ENCODE data around the gene RASGRF1.

Gene RASGRF1

DNA sequence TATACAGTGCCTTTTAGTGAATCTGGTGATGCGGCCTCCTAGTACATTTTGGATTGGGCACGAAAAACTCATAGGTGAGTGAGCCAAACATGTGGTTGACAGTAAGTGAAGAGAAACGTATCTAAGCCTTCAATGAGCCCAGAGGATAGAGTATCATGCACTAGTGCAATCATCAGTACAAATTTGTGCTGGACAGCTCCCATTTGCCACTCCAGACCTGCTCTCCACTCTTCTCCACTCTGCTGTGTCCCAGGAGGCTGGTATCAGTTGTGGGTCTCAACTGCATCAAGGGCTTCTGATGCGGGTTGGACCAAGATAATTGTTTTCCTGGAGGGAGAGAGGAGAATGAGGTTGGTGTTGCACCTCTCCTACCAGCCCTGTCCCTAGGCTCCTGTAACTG, 9.1 kb upstream of the RASGRF1 start:
- no peak for DNase-seq (ENCODE audit: low read depth in 2 of 2, low spot score in 1 of 2)

DNA sequence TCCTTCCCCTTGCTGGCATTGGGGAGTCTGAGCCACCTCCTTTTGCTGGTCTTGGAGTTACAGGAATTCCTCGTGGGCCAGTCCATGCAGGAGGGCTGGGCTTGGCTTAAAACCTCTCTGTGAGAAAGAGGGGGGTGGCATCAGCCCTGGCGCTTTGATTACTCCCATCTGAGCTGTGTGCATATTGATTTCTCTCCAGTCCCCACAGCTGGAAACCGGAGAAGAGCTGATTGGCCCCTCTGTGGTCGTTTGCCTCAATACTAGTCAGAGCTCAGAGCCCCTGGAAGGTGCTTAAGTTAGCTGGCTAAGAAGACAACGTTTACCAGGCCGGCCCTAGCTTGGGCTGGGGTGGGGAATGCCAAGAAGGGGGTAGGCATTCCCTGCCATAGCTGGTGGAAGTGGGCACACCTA, 4.0 kb upstream of the RASGRF1 start:
- no peak for DNase-seq (ENCODE audit: low read depth in 2 of 2, low spot score in 1 of 2)

DNA sequence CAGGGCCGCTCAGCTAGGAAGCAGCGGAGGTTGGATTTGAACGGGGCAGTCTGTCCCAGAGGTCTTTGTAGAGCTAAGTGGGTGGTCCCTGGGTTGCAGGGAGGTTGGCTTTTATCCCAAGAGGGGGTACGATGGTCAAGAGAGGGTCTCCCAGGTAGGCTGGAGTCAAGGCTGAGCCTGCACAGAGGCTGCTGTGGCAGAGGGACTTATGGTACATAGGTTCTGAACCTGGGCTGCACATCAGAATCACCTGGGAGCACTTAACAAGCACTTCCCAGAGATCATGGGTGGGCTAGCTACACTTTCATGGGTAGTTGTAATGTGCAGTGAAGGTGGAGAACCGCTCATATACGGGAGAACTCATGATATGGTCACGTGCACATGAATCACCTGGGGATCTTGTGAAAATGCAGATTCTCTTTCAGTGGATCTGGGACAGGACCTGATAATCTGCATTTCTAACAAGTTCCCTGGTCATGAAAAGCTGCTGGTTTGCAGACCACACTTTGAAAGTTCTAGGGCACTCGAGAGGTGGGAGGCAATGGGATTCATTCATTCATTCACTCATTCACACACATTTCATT, 2.9 kb upstream of the RASGRF1 start:
- no peak for DNase-seq (ENCODE audit: low read depth in 2 of 2, low spot score in 1 of 2)

DNA sequence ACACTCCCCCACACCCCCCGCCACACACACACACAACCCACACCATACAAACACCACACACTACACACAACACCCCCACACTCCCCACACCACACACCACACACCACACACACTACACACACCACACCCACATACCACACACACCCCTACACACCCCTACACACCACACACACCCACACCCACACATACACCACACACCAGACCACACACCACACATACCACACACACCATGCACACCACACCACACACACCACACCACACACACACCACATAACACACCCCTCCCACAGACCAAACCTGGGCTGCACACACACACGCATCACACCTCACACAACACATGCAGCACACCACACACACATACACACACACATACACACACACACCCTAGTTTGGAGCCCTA, 1.8 kb upstream of the RASGRF1 start:
- DNase-seq (ENCODE audit: low read depth in 2 of 2, low spot score in 1 of 2): no peak

DNA sequence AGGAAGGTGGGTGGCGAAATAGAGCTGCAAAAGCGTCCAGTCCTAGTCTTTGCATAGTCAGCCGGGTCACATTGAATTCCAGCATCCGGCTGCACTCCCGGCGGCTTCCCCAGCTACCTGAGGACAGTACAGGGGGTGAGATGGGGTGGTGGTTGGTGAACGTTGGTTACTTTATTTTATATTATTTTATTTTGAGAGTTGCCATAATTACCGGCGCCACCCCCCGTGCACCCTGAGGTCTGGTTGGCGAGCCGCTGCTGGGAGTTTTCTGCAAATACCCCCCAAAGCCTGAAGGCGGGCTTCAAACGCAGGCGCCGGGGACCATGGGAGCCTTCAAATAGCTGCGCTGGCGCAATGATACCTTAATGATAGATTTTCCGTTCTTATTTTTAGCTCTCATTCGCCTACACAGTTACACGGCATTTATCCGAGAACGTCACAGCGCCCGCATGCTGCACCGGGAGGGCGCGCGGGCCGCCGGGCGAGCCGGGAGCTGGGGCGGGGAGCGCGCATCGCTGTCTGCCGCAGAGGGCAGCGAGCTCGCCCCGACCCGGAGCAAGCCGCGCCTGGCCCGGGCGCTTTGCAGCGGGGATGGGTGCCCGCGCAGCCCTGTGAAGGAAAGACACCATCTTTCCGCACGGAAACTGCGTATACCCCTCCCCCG, 756 bp upstream of the RASGRF1 start:
- no peak for DNase-seq (ENCODE audit: low read depth in 2 of 2, low spot score in 1 of 2)

DNA sequence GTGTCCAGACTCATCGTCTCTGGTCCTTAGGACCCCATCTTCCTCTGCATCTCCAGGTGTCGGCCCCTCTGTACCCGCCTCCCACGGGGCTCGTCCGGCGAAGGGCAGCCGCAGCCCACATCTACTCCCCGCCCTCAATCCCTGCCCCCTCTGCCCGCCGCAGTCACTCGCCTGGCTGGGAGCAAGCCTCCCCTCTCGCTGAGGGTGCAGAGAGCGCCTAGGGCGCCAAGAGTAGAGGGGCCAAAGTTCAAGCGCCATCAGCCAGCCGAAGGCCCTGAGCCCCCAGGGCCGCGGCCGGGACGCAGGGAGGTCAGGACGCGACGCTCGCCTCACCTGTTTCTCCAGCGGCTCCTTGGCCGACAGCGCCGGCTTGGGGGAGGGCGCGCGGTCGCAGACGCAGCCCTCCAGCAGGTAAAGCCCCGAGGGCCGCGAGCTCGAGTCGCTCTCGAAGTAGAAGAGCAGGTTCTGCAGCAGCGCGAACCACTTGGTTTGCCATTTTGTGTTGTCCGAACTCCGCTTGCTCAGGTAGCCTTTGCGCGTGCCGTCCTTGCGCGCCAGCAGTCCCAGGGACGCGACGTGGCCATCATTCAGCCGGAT, 592 bp downstream of the RASGRF1 start:
- DNase-seq (ENCODE audit: low read depth in 2 of 2, low spot score in 1 of 2): no peak

DNA sequence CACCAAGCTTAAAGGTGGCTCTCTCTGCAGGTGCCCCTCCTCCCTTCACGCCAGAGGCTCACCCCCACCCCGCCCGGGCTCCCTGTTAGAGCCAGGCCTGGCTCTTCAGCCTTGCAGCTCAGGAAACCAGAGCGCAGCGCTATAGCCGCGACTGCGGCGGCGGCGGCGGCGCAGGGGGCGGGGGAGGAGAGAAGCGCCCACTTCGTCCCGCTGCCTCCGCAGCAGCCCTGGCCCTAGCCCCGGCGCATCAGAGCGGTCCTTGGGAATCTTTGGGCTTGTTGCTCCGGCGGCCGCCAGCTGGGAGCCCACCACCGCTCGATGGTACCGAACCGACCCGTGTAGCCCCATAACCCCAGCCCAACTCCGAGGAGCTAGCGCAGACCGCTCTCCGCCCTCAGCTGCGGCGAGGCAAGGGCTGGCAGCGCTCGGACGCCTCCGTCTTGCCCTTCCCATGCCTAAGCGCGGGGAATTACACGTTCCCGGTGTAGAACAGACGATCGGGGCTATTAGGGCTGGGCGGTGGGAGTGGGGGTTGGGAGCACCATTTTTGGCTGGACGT, 1.2 kb downstream of the RASGRF1 start:
- DNase-seq (ENCODE audit: low read depth in 2 of 2, low spot score in 1 of 2): no peak

DNA sequence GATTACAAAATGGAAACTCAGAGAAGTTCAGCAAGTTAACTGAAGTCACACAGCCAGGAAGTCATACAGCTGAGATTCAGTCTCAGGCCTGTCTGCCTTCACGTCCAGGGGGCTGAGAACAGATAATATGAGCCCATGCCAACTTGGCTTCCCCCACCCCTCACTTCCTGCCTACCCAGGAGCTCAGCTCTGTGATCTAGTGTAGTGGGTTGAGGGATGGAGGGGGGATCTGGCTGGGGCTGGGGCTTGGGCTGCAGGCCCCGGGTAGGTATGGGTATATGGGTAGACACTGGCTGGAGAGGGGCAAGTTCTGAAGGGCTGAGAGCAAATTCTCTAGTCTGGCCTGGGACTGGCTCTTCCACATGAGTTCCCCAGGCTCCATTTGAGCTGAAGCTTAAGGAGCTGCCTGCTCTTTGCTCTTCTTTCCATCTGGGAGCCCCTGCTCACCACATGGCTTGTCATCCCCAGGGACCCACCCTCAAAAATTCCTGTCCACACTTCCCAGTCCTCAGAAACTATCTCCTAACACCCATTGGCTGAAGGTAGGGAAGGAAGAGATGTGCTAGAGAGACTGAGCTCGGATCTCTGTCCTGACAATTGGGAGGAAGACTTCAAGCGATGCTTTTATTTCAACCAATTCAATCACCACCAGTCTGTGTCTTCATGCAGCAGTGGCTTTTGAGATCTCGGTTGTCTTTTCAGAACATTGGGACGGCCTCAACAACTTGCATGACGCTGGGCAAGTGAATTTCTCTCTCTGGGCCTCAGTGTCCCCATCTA, 2.0 kb downstream of the RASGRF1 start:
- no peak for DNase-seq (ENCODE audit: low read depth in 2 of 2, low spot score in 1 of 2)

DNA sequence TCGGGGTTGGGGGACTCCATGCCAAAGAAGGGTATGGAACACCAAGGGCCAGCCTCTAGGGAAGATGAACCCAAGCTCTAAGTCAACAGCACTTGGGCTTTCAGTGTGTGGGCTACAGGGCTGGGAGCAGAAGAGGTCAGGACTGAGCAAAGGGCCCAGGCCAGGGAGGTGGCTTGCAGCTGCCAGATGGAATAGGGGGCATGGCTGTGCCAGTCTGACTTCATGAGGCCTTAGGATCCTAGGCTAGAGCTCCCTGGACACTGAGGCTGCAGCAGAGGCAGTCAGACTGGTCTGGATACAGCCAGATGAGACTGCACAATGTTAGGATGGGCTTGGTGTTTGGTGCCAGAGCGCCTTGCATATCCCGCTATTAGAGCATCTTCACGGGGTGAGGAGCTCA, 3.8 kb downstream of the RASGRF1 start:
- DNase-seq (ENCODE audit: low read depth in 2 of 2, low spot score in 1 of 2): no peak

DNA sequence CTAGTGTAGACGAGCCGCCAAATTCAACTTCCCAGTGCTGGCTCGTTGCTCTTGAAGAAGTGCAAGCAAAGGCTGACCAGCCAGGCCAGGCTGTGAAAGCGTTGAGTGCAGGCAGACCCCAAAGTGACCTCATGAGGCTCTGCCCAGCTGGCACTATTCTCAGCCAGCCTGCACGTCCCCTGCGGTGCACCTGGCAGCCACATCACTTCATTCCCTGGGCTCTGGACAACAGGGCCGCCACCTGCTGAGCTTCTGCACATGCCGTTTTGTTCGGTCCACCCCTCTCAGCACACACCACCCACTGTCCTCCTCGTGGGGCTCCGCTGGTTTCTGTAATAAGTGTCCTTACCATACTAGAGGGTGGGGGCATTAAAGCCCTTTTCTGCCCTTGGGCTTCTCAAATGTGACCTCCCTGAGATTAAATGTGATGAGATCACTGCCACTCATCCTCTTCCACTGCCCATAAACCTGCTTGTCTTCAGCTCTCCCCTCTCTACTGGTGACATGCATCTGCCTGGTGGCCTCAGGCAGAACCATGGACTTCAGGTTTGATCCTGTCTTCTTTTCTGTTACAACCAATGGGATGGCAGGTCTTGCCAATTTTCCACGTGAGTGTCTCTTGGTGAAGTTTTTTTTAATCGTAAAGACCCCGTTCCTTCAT, 6.1 kb downstream of the RASGRF1 start:
- DNase-seq (ENCODE audit: low read depth in 2 of 2, low spot score in 1 of 2): no peak

DNA sequence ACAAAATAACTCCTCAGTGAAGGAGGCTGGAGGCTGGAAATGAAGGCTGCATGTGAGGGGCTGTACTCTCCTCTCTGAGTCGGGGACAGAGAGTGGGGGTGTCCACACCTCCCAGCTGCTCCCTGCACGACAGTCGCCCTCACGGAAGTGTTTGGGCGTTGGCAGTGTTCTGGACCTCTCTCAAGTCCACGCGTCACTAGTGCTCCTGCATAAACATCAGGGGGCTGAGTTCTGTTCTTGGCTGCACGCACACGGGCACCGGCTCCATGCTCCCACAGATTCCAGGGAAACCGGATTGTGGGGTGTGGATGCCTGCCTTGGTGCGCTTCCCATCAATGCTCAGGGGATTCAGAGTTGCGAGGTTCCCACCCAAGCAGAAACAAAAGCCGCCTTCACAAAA, 7.4 kb downstream of the RASGRF1 start:
- DNase-seq (ENCODE audit: low read depth in 2 of 2, low spot score in 1 of 2): no peak

DNA sequence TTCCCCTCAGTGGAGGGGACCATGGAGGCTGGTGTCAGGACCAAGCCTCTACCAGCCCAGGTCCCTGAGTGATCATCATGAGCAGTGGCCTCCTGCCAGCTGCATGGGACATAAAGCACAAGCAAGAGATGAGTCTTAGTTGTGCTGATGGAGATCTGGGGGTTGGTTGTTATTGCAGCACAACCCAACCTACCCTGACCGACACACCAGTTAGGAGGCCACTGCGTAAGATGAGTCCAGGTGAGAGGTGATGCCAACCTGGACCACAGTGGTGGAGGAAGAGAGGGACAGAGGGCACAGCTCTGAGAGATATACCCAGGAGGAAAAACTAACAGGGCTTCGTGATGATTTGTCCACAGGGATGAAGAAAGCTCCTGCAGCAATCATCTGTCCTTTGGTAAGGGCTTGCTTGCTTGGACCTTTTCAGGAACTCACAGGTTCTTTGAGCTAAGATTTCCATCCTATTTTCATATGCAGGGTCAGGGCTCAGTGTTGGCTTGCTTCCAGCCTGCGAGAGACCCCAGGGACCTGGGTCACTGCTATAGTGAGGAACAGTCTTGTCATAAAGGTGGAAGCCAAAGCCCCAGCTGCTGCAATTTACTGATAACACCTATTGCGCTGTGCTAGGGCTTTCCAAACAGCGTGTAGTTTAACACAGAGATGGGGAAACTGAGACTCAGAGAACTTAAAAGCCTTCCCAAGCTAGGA, 8.1 kb downstream of the RASGRF1 start:
- no peak for DNase-seq (ENCODE audit: low read depth in 2 of 2, low spot score in 1 of 2)

DNA sequence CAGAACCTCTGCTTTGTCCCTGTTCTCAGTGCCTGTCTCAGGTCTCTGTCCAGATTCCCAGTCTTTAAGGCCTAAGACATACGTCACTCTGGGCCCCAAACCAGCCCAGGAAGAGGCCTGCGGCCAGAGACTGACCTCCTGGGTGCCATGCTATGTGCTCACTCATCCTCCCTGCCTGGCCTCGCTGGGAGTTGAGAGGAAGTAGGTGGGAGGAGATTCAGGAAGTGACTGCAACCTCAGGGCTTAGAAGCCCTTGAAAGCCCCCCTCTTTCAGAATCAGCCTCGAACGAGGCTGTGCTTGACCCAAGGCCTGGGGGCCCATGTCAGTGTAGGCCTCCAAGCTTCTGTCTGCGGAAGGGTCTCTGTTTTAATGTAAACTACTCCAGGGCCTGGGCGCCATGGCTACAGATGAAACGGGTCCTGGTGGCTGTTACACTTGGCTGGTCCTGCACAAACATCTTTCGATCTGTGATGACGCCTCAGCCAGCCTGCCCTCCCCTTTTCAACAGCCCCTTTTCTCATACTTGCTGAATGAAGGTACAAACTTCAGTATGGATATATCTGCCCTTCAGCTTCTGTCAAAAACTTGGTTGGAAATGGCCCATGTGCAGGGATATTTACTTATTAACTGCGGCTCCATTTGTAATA, 11.7 kb downstream of the RASGRF1 start:
- DNase-seq (ENCODE audit: low read depth in 2 of 2, low spot score in 1 of 2): no peak

DNA sequence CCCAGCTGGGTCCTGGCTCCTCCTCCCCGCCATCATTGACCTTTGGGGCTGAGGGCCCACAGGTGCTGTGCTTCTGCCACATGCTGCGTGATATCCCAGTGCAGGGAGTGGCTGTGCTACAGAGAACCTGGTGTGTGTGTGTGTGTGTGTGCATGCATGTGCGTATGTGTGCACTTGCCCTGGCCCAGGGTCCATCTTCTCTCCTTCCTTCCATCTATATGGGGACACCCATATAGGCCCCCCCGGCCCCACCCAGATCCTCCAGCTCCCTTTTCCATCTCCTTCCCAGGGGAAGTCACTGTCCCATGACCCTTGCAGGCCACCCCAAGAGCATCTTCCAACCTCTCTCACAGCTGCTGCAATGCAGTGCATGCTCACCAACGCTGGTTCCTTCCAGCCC, 12.6 kb downstream of the RASGRF1 start:
- no peak for DNase-seq (ENCODE audit: low read depth in 2 of 2, low spot score in 1 of 2)

DNA sequence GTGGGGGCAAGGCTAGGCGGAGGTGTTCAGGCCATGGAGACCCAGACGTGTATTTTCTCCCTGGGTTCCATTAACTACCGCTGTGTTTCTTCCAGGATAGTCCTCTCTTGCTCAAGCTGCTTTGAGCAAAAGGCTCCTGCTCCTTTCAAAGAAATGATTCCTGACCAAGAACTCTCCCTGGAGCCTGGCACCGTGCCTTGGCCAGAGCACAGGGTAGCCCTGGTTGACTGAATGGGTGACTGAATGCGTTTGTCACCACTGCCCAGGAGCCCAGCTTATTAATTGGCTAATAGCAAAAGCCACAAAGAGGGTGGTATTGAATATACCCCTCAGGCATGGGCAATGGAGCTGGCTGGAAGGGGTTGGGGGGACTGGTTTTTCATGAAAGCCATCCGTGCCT, 13.9 kb downstream of the RASGRF1 start:
- no peak for DNase-seq (ENCODE audit: low read depth in 2 of 2, low spot score in 1 of 2)

DNA sequence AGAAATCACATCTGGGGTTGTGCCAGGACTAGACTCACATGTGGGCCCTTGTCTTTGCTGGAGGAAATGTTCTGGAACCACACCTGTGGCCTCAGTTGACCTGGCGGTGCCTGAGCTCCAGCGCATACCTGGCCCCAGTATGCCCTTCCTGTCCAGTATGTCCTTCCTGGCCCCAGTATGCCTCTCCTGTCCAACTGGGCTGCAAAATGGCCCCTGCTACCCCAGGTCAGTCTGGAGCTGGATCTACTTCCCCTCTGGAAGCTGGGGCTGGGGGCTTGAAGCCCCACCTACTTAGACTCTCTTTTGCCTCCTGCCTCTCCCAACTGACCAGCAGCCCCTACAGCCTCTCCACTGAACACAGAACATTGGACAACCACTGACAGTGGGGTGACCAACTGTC, 15.3 kb downstream of the RASGRF1 start:
- DNase-seq (ENCODE audit: low read depth in 2 of 2, low spot score in 1 of 2): no peak

DNA sequence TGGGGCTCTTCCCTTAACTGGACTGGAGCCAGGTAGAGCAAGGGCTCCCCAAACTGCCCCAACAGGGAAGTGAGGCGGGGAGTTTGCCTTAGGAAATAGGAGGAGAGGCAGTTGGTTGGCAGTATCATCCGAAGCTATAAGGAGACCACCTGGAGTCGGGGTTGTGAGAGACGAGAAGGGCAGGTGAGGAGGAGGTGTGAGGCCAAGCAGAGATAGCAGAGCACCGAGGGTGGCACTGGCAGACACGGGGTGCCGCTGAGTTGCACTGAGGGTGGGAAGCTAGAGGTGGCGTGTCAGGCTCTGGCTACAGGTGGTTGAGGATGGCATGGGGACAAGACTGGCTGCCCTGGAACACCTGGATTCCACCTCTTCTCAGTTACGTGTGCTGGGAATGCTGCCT, 17.2 kb downstream of the RASGRF1 start:
- DNase-seq (ENCODE audit: low read depth in 2 of 2, low spot score in 1 of 2): no peak

DNA sequence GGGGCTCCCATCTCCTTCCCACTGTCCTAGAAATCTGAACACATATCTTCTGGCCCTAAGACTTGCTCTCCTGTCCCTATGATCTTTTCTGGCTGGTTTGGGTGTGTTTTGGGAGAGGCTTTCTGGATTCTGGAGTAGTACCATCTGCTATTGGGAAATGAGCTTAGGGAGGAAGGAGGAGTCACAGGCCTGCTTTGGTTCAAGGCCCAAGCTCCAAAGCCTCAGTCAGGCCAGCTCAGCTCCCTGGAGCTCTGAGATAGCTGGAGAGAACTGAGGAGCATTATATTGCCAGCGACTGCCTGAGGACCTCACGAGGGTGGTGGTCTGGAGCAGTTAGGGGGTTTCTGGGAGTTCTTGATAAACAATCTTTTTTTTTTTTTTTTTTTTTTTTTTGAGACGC, 18.7 kb downstream of the RASGRF1 start:
- no peak for DNase-seq (ENCODE audit: low read depth in 2 of 2, low spot score in 1 of 2)

DNA sequence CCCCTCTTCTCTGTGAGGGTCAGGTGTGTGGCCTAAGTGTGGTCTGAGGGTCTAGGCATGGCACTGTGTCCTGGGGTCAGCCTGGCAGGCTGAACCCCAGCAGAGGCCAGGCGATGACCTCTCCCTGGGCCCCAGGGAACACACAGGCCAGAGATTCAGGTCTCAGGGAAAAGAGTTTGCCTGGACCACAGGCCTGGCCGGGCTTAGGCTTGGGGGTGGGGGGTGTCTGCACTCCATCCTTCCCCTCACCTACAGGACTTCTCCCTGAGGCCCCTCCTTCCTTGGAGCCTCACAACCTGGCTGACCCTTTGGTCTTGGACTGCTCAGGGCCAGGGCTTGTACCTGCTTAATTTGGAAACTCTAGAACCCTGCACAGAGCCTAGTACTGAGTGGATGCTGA, 21.8 kb downstream of the RASGRF1 start:
- DNase-seq (ENCODE audit: low read depth in 2 of 2, low spot score in 1 of 2): no peak

DNA sequence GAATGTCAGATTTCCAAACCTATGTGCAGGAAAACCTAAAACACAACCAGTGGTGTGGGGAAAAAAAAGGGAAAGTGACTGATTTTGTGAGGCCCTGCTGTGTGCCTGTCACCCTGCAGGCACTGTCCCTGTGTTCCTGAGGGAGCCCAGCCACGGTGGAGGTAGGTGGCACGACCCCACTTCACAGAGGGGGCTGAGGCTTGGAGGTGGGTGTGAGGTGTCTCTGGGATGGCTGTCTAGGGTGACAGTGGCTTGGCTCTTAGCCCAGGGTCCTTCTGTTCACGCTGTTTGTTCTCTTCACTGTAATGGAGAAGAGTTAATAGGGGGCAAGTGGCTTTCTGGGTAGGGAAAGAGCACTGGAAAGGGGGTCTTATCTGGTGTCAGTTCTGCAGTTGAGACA, 22.6 kb downstream of the RASGRF1 start:
- no peak for DNase-seq (ENCODE audit: low read depth in 2 of 2, low spot score in 1 of 2)

All from stimulated activated CD8-positive, alpha-beta memory T cell treated with anti-CD3 and anti-CD28 coated beads, Interleukin-4, amount 100 ng/mL, for 4 hours (primary cell).